Measurements from ENCODE around the gene ICAM5.
"Not testable (repeated sequence)": the region's sequence is repeated elsewhere in the genome, so short reads cannot be mapped to it uniquely, and the experiment has no call there.

ICAM5 gene, protein sequence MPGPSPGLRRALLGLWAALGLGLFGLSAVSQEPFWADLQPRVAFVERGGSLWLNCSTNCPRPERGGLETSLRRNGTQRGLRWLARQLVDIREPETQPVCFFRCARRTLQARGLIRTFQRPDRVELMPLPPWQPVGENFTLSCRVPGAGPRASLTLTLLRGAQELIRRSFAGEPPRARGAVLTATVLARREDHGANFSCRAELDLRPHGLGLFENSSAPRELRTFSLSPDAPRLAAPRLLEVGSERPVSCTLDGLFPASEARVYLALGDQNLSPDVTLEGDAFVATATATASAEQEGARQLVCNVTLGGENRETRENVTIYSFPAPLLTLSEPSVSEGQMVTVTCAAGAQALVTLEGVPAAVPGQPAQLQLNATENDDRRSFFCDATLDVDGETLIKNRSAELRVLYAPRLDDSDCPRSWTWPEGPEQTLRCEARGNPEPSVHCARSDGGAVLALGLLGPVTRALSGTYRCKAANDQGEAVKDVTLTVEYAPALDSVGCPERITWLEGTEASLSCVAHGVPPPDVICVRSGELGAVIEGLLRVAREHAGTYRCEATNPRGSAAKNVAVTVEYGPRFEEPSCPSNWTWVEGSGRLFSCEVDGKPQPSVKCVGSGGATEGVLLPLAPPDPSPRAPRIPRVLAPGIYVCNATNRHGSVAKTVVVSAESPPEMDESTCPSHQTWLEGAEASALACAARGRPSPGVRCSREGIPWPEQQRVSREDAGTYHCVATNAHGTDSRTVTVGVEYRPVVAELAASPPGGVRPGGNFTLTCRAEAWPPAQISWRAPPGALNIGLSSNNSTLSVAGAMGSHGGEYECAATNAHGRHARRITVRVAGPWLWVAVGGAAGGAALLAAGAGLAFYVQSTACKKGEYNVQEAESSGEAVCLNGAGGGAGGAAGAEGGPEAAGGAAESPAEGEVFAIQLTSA

DNA sequence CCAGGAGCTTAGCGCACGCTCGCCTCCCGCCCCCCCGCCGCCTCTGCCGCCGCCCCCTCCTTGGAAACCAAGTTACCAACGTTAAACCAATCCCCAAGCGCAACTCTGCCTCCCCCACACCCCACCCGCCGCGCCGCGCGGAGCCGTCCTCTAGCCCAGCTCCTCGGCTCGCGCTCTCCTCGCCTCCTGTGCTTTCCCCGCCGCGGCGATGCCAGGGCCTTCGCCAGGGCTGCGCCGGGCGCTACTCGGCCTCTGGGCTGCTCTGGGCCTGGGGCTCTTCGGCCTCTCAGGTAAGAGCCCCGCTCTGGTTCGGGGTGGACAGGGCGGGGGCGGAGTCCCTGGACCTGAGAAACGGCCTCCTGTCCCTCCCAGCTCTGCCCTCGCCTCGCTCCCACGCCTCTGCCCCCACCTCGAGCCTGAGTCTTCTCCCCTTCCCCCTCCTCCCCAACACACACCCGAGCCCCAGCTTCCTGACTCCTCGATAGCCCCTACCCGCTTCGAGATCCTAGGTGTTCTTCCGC, at the start of gene ICAM5:
TSS of gene ICAM5 (plus strand) at position 117 of the 521 bp plus-strand sequence. CDS start at position 209, 92 bp downstream.
- no peak for DNase-seq (ENCODE audit: low read depth)

DNA sequence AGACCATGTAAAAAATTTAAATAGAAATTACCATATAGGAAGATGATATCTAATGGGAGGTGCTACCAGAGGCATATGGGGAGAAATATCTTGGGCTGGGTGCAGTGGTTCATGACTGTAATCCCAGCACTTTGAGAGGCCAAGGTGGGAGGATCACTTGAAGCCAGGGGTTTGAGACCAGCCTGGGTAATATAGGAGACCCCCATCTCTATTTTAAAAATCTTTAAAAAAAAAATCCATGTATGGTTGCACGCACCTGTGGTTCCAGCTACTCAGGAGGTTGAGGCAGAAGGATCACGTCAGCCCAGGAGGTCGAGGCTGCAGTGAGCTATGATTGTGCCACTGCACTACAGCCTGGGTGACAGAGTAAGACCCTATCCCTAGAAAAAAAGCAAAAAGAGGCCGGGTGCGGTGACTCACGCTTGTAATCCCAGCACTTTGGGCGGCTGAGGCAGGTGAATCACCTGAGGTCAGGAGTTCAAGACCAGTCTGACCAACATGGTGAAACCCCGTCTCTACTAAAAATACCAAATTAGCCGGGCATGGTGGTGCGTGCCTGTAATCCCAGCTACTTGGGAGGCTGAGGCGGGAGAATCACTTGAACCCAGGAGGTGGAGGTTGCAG, 47.8 kb upstream of the ICAM5 start:
- DNase-seq (ENCODE audit: low read depth): not testable (repeated sequence)

DNA sequence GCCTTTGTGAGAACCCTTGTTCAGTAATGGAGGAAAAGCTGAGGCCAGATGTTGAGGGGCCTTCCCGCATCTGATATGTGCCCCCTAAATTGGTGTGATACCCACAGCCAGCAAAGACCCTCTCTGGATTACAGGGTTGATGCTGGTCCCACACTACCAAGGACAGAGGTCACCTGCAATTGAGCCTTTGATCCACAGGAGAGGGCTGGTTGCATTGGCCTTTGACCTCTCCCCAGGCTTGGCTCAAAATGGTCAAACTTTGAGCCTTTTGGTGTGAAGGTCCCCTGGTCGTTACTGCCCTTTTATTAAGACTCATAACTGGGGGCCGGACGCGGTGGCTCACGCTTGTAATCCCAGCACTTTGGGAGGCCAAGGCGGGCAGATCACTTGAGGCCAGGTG, 46.1 kb upstream of the ICAM5 start:
- no peak for DNase-seq (ENCODE audit: low read depth)

DNA sequence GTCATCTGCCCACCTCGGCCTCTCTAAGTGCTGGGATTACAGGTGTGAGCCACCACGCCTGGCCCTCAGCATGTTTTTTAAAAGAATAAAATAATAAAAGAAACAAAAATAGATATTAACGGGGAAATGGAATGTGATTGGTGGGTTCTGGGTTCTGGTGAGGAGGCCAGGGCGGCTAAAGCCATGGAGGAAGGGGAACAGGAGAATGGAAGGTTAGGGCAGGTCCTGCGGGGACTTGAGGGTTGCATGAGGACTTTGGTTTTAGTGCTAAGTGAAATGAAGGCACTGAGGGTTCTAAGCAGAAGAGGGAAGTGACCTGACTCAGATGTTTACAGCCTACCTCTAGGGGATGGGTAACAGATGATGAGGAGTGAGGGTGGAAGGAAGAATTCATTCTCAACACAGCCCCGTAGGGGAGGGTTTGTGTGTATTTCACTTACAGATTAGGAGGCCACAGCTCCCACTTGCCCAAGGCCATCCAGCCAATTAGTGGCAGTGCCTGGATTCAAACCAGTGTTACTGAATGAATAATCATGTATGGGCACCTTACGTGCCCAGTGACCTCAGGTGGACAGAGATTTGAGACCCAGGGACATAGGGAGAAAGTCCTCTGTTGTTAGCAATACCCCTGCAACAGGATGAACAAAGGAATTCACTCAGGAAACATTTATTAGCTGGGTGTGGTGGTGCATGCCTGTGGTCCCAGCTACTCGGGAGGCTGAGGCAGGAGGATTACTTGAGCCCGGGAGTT, 44.4 kb upstream of the ICAM5 start:
- DNase-seq (ENCODE audit: low read depth): no peak

DNA sequence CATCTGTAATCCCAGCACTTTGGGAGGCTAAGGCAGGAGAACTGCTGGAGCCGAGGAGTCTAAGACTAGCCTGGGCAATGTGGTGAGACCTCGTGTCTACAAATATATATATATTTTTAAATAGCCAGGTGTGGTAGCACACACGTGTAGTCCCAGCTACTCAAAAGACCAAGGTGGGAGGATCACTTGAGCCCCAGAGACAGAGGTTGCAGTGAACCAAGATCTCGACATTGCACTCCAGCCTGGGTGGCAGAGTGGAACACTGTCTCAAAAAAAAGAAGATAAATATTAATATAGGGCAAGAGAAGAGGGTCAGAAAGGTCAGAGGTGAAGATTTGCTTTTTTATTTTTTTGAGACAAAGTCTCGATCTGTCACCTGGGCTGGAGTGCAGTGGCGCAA, 43.2 kb upstream of the ICAM5 start:
- DNase-seq (ENCODE audit: low read depth): no peak

DNA sequence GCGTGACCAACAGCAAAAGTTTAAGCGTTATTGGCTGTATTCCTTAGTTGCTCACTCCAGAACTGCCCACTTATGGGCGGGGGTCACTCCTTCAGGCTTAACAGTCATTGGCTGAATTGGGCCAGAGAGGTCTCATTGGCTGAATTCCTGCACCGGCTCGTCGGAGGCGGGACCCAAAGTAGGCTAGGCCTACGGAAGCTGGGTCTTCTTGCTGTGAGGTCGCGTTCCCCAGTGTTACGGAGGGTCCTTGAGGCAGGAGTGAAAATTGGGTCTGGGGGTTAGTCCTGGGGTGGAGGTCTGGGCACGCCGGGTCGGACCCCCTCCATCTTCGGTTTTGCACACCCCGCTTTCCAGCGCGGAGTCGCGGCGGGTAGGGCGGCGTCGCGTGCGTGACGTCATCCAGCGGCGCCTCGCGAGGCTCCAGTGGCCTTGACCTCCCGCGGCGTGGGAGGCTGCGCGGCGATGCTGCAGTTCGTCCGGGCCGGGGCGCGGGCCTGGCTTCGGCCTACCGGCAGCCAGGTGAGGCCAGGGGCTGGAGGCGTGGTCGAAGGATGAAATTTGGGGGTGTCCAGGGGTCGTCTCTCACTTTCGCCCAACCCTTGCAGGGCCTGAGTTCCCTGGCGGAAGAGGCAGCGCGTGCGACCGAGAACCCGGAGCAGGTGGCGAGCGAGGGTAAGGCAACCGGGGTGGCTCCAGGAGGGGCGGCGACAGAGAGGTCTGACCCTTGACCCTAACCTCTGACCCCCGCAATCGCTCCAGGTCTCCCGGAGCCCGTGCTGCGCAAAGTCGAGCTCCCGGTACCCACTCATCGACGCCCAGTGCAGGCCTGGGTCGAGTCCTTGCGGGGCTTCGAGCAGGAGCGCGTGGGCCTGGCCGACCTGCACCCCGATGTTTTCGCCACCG, 37.7 kb upstream of the ICAM5 start, which contains the start of gene MRPL4:
TSS of gene MRPL4 (plus strand) at position 423 of the 903 bp plus-strand sequence. CDS start at position 463, 40 bp downstream.
- DNase-seq (ENCODE audit: low read depth): peak; percentile 97

DNA sequence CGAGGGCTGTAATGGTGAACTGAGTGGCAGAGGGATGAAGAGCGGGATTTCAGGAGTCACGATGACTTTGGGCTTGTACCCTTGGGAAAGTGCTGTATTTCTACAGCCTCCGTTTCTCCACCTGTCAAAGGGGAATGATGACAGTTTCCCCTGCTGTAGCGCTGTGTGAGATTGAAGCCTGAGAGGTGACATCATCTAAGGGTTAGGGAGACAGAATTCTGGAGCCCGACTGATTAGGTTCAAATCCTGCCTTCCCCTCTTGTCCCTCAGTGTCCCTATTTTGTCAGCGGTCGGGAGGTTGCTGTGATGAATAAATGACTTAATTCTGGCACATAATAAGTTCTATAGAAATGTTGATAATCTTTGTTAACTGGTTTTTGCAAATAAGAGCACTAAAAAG, 37.0 kb upstream of the ICAM5 start:
- no peak for DNase-seq (ENCODE audit: low read depth)

DNA sequence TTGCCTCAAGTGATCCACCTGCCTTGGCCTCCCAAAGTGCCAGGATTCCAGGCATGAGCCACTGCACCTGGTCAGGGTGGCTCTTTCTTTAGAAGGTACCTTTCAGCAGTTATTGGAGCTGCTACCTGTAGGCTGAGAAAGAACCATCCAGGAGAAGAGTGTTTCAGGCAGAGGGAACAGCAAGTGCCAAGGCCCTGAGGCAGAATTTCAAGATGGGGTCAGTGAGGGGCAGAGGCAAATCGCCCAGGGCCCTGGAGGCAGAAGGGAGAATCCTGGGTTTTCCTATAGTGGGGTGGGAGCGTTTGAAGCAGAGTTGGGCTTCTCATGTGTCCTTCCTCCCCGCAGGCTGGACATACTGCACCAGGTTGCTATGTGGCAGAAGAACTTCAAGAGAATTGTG, 35.5 kb upstream of the ICAM5 start:
- DNase-seq (ENCODE audit: low read depth): no peak

DNA sequence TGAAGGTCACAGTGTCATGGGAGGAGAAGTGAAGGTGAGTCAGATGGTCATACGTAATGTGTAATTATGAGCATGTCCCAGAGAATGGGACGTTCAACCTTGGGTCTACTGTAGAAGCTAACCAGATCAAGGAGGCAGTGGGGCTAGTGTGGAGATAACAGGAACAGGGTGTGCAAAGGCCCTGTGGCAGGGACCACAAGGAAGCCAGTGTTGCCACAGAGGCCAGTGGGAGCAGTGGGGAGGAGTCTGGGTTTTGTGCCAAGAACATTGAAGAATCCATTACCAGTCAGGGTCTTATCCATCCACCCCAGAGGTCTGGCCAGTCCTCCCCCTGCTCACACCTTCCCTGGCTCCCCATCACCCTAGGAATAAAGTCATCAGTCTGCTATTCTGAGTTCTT, 34.4 kb upstream of the ICAM5 start:
- no peak for DNase-seq (ENCODE audit: low read depth)

DNA sequence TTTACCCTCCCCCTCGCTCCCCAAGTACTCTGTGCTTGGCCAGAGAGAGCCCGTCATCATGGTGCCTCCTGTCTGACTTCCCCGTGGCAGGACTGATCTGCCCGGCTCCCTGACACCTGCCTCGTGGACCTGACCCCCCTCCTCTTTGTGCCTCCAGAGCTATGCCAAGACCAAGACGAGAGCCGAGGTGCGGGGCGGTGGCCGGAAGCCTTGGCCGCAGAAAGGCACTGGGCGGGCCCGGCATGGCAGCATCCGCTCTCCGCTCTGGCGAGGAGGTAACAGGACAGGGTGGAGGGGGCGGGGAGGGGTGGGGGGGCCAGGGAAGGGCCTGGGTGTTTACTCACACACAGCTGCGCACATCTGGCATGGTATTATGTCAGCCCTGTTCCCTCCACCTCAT, 33.2 kb upstream of the ICAM5 start:
- DNase-seq (ENCODE audit: low read depth): no peak

DNA sequence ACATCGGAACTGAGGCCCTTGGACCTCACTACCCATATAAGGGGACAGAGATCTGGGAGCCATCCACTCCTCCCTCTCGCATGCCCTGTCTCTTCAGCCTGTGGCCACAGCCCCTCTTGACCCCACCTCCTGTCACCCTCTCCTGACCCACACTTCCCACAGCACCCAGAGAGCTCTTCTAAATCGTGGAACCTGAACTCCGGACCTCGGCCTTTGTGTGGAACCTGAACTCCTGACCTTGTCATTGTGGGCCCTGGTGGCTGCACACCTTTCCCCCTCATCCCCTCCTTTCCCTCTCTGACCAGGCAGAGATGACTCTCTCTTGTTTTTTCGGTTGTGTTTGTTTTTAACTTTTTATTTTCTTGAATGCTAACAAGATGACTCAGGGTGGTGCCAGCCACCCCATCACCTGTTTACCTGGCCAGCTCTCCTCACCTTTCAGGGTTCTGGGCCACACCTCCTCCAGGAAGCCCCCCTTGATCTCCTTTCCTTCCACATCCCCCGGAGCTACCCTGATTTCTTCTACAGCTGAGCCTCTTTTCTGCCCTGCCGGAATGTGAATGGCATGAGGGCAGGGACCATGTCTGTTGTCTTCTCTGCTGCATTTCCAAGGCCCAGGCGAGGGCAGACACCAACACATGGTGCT, 32.7 kb upstream of the ICAM5 start:
- no peak for DNase-seq (ENCODE audit: low read depth)

DNA sequence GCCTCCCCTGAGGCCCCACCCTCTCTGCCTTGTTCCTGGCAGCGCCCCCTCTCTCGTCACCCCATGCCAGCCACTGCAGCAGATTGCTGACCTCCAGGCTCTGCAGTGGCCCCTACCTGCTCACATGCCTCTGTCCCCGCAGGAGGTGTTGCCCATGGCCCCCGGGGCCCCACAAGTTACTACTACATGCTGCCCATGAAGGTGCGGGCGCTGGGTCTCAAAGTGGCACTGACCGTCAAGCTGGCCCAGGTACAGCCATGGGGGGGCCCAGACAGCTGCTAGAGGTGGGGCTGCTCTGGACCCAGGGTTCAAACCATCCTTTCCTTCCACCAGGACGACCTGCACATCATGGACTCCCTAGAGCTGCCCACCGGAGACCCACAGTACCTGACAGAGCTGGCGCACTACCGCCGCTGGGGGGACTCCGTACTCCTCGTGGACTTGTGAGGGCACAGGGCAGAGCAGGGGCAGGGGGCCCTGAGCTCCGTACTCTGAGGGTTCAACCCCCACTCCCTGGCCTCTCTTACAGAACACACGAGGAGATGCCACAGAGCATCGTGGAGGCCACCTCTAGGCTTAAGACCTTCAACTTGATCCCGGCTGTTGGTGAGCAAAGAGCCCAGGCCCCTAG, 31.6 kb upstream of the ICAM5 start:
- DNase-seq (ENCODE audit: low read depth): no peak

DNA sequence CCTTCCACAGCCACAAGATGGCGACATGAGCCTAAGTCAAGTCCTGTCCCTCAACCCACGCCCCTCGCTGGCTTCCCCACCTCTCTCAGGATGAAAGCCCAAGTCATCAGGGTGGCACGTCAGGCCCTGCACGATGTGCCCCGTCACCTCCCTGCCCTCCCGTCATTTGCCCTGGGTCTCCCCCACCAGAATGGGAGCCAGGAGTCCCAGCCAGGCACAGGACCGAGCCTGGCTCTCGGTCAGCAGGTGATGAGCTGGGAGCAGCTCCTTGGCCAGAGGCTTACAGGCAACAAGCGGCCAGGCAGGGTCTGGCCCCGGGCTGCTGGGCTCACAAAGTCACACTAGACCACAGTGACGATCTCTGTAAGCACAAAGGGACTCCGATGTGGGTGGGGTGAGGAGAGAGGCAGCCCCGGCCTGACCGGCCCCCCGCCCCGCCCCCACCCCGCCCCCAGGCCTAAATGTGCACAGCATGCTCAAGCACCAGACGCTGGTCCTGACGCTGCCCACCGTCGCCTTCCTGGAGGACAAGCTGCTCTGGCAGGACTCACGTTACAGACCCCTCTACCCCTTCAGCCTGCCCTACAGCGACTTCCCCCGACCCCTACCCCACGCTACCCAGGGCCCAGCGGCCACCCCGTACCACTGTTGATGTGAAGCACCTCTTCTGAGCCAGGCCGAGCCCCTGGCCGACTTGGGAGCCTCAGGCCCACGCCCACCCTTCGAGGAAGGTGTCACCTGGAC, 30.4 kb upstream of the ICAM5 start:
- DNase-seq (ENCODE audit: low read depth): peak; percentile 82

DNA sequence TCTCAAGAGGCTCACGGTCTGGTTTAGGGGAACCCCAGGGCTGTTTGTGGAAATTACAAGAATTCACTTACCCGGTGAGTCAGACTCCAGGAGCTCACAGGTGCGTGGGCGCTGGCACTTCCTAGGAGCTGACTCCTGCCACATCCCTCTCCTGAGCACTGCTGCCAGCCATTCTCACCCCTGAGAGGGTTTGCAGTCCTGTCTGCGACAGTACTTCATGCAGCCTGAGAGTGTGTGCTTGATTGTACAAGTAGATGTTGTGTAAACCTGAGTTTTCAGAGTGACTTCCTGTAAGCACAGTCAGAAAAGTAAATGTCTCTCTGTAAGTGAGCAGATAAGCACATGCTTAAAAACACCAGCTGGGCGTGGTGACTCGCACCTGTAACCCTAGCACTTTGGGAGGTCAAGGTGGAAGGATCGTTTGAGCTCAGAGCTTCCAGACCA, 29.6 kb upstream of the ICAM5 start:
- no peak for DNase-seq (ENCODE audit: low read depth)

DNA sequence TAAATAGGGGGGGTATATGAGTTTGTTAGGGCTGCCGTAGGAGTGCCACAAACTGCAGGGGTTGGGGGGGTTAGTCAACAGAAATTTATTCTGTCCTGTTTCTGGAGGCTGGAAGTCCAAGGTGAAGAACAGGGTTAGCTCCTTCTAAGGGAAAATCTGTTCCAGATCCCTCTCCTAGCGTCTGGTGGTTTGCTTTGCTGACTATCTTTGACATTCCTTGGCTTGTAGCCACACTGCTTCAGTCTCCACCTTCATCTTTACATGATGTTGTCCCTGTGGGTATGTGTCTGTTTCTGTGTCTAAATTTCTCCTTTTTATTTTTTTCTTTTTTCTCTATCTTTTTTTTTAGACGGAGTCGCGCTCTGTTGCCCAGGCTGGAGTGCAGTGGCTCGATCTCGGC, 27.0 kb upstream of the ICAM5 start:
- no peak for DNase-seq (ENCODE audit: low read depth)

DNA sequence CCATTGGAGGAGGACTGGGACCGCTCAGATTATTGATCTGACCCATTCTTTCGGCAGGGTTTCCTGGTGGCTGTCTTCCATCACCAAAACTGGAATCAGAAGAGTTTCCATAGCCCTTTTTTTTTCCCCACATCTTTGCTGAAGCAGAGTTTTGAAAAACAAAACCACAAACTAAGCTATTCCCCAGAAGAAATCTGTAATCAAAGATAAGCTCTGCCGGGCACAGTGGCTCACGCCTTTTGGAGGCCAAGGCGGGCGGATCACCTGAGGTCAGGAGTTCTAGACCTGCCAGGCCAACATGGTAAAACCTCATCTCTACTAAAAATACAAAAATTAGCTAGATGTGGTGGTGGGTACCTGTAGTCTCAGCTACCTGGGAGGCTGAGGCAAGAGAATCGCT, 23.0 kb upstream of the ICAM5 start:
- DNase-seq (ENCODE audit: low read depth): no peak

DNA sequence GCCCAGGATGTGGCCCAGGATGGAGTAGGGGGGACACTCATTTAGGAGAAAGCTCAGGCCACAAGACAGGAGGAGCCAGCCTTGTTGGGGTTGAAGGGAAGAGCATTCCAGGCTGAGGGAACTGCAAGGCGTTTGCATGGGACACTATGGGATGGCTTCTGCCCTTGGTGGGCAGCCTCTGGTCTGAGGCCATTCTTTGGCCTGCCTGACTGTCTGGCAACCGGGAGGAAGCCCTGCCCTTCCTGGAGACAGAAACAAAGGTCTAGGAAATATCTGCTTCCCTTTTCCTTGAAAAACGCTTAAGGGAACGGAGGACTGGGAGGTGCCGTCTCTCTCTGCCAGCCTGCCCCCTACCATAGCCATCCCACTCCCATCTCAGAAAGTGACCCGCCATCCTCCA, 21.7 kb upstream of the ICAM5 start:
- no peak for DNase-seq (ENCODE audit: low read depth)

DNA sequence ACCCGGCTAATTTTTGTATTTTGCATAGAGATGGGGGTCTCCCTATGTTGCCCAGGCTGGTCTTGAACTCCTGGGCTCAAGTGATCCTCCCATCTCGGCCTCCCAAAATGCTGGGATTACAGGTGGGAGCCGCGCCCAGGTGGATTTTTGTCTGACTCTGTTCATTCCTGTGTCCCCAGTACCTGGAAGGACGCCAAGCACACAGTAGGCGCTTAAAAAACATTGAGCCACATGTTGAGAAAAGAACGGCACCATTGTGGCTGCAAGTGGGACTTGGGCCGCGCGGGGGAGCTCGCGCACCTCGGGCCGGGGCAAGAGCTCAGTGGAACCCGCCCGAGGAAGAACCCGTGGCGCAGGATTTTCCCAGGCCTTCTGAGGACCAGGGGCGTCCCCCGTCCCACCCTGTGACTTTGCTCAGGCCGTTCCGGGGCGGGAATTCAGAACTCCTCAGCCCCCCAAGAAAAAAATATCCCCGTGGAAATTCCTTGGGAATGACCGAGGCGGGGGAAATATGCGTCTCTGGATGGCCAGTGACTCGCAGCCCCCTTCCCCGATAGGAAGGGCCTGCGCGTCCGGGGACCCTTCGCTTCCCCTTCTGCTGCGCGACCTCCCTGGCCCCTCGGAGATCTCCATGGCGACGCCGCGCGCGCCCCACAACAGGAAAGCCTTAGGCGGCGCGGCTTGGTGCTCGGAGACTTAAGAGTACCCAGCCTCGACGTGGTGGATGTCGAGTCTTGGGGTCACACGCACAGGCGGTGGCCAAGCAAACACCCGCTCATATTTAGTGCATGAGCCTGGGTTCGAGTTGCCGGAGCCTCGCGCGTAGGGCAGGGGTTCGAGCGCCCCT, 20.2 kb upstream of the ICAM5 start:
- DNase-seq (ENCODE audit: low read depth): peak; percentile 80
